ENCODE data around the gene LYSET. TPM values are rescaled to one million over a fixed set of nuclear protein-coding genes. Genes with fewer than 3 reads are reported as not detected.

Gene LYSET
- total RNA-seq, 1 experiment from 2014 or later: 17.3 TPM

GRCh38 chr14:93214598-93214997 is 29.5 kb downstream of the LYSET start:
- H3K27ac Mint-ChIP-seq (ENCODE audit: unreplicated experiment): no peak overlapping the region
- Histone ChIP-seq H3K9me3 (no peaks in the 10 kb centered on the region), H3K4me3 (ENCODE audit: low read depth, low read length) (no peak overlapping the region), H3K36me3 (ENCODE audit: control insufficient read depth, insufficient read depth, low read length) (no peaks in the 10 kb centered on the region), H3K4me1 (no peaks in the 10 kb centered on the region), H3K27me3 (replicated peaks; ENCODE audit: control insufficient read depth, insufficient read depth, low read length) (no peaks in the 10 kb centered on the region)
- intact Hi-C loops (cut with micrococcal nuclease; ENCODE audit: unreplicated experiment): no loop called here
- H3K9me3 Mint-ChIP-seq (ENCODE audit: unreplicated experiment): no peaks in the 10 kb centered on the region
- ChIA-PET POLR2A (no interaction called here), CTCF (no interaction called here)
- BruUV-seq (replicated peaks): no TSS peak
- no peak for DNase-seq
- H3K4me3 Mint-ChIP-seq (ENCODE audit: unreplicated experiment): no peak overlapping the region
- no peaks in the 10 kb centered on the region for H3K27me3 Mint-ChIP-seq (ENCODE audit: insufficient read depth, unreplicated experiment)
- TF ChIP-seq CTCF (IDR thresholded peaks at IDR 0.05; ENCODE audit: insufficient read depth in 1 of 2, low read depth in 1 of 2, low read length in 1 of 2, severe bottlenecking in 1 of 2, unreplicated experiment in 1 of 2): no peak
- no peaks in the 10 kb centered on the region for H3K4me1 Mint-ChIP-seq (ENCODE audit: low read depth, unreplicated experiment)
- H3K36me3 Mint-ChIP-seq (ENCODE audit: insufficient read depth, unreplicated experiment): peaks cover 43% of the 10 kb centered on the region

- H3K36me3 ChIP-seq (ENCODE audit: control insufficient read depth, insufficient read depth, low read length): no peaks in the 10 kb centered on the region
- no peak overlapping the region for H3K27ac Mint-ChIP-seq (ENCODE audit: unreplicated experiment)
- no peaks in the 10 kb centered on the region for H3K4me1 Mint-ChIP-seq (ENCODE audit: low read depth, unreplicated experiment)
- no peaks in the 10 kb centered on the region for H3K9me3 ChIP-seq
- no peaks in the 10 kb centered on the region for H3K27me3 ChIP-seq (replicated peaks; ENCODE audit: control insufficient read depth, insufficient read depth, low read length)
- CTCF ChIA-PET: interaction anchor here (0.9 to 1.4 kb wide), 9 partner anchors 12 to 400 kb away, joined by 3 to 33 read pairs (median 4); partner anchors contain the start of genes GON7, ITPK1, LYSET and MOAP1
- peaks cover 49% of the 10 kb centered on the region for H3K36me3 Mint-ChIP-seq (ENCODE audit: insufficient read depth, unreplicated experiment)
- no peaks in the 10 kb centered on the region for H3K9me3 Mint-ChIP-seq (ENCODE audit: unreplicated experiment)
- H3K4me3 ChIP-seq (ENCODE audit: low read depth, low read length): no peak overlapping the region
- H3K27me3 Mint-ChIP-seq (ENCODE audit: insufficient read depth, unreplicated experiment): no peaks in the 10 kb centered on the region
- DNase-seq: peak; percentile 53 to 58
- no peaks in the 10 kb centered on the region for H3K4me1 ChIP-seq
- H3K4me3 Mint-ChIP-seq (ENCODE audit: unreplicated experiment): no peak overlapping the region
- TF ChIP-seq CTCF (IDR thresholded peaks at IDR 0.05; ENCODE audit: insufficient read depth in 1 of 2, low read depth in 1 of 2, low read length in 1 of 2, severe bottlenecking in 1 of 2, unreplicated experiment in 1 of 2): peak; percentile 47 to 77
- POLR2A ChIA-PET: no interaction called here
- BruUV-seq (replicated peaks): no TSS peak
- intact Hi-C loops (cut with micrococcal nuclease; ENCODE audit: unreplicated experiment): loop anchor here (1.0 kb wide), 2 partner anchors 34 to 106 kb away; partner anchors contain the start of gene LYSET
Measured at GRCh38 chr14:93219103-93219726, 34.1 kb downstream of the LYSET start.

- no peak for DNase-seq
- ChIA-PET POLR2A (no interaction called here), CTCF (no interaction called here)
- no peaks in the 10 kb centered on the region for H3K27me3 ChIP-seq (replicated peaks; ENCODE audit: control insufficient read depth, insufficient read depth, low read length)
- H3K9me3 Mint-ChIP-seq (ENCODE audit: unreplicated experiment): no peaks in the 10 kb centered on the region
- intact Hi-C loops (cut with micrococcal nuclease; ENCODE audit: unreplicated experiment): no loop called here
- no peaks in the 10 kb centered on the region for H3K4me1 ChIP-seq
- no peaks in the 10 kb centered on the region for H3K36me3 ChIP-seq (ENCODE audit: control insufficient read depth, insufficient read depth, low read length)
- no peaks in the 10 kb centered on the region for H3K27me3 Mint-ChIP-seq (ENCODE audit: insufficient read depth, unreplicated experiment)
- no peak overlapping the region for H3K4me3 ChIP-seq (ENCODE audit: low read depth, low read length)
- H3K36me3 Mint-ChIP-seq (ENCODE audit: insufficient read depth, unreplicated experiment): peaks cover 45% of the 10 kb centered on the region
- no peak overlapping the region for H3K4me3 Mint-ChIP-seq (ENCODE audit: unreplicated experiment)
- H3K9me3 ChIP-seq: no peaks in the 10 kb centered on the region
- H3K4me1 Mint-ChIP-seq (ENCODE audit: low read depth, unreplicated experiment): no peaks in the 10 kb centered on the region
- no peak overlapping the region for H3K27ac Mint-ChIP-seq (ENCODE audit: unreplicated experiment)
- no TSS peak for BruUV-seq (replicated peaks)
- TF ChIP-seq CTCF (IDR thresholded peaks at IDR 0.05; ENCODE audit: insufficient read depth in 1 of 2, low read depth in 1 of 2, low read length in 1 of 2, severe bottlenecking in 1 of 2, unreplicated experiment in 1 of 2): no peak
Measured at GRCh38 chr14:93220509-93220908, 35.4 kb downstream of the LYSET start.
